Measurements from ENCODE around the gene DDAH1.

The DDAH1 gene

DNA sequence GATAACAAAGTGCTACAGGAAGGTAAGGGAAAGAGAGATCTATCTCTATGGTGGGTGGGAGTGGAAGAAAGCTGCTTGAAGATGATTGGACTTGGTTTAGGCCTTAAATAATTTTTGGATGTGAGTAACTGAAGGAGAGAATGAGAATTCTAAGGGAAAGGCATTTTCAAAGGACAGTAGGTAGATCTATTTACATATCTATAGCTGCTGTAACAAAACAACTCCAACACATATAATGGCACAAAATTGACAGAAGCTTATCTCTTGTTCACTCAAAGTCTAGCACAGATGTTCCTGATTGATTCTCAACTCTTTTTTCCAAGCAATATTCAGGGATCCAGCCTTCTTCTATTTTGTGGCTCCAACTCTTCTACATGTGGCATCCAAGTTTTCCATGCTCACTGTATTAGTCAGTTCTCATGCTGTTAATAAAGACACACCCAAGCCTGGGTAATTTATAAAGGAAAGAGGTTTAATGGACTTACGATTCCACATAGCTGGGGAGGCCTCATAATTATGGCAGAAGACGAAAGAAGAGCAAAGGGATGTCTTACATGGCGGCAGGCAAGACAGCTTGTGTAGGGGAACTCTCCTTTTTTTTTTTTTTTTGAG, 3.1 kb upstream of the DDAH1 start:
- no peak for DNase-seq

DNA sequence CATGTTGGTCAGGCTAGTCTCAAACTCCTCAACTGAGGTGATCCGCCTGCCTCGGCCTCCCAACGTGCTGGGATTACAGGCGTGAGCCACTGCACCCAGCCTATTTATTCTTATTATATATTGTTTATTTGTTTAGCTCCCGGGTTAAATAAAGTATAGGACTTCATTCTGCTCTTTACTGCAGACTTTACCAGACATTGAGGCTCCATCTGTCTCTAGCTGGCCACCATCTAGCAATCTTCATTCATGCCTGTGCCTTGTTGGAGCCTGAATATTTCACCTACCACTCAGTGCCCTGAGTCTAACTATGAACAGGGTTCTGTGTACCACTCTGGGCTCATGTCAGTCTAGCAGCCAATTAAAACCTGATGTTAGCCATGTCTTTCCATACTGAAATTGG, 2.1 kb upstream of the DDAH1 start:
- DNase-seq, result no peak

- DNase-seq, result no peak
Observed at GRCh38 chr1:85465786-85466134, 801 bp upstream of the DDAH1 start.

DNA sequence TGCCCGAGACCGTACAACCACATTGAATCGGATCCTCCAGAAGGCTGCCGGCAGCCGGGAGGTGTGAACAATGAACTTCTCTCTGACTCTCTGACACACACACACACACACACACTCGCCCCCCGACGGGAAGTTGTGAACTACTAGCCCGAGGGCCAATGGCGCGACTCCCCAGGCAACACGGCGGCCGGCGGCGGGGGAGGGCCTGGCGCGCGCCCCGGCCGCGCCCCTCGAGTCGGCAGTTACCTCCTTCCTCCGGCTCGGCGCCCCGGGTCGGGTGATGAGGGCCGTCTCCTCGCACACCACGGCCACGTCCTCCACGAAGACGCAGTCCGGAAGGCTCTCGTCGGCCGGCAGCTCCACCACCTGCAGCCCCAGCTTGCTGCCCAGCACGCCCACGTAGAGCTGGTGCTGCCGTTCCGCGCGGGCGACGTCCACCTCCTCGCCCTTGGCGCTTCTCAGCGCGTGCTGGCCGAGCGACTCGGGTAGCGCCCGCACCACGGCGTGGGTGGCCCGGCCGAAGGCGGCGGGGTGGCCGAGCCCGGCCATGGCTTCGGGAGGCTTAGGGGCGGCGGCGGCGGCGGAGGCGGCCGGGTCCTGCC, 361 bp downstream of the DDAH1 start:
- DNase-seq, result no peak

GRCh38 chr1:85463731-85464496, 1.0 kb downstream of the DDAH1 start:
- no peak for DNase-seq

DNA sequence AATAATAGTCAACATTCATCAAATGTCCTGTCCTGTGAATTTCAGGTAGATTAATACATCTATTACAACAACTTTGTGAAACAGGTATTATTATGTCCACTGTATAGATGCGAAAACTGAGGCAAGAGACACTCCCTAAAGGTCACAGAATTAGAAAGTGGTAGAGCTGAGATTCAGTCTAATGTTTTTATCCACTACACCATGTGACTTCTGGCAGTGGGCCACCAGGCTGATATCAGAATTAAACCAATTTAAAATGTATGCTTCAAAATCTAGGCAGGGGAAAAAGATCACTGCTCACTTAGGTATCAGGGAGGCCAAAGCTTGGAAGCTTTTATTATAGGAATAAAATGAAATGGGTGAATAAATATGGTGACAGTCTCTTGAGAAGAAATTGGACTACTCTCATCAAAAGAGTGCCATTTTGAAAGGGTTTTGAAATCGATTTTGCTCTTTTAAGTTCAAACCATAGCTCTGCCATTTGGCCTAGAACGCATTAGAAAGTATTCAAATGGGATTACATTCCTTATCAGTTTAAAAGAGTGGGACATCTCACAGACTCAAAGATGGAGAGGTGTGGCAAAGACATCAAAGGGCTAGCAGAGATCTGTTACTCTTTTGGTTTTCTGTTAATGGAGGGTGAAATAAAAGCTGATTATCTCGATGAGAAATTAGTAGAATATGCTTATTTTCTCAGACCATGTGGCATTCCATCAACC, 1.9 kb downstream of the DDAH1 start:
- no peak for DNase-seq

DNA sequence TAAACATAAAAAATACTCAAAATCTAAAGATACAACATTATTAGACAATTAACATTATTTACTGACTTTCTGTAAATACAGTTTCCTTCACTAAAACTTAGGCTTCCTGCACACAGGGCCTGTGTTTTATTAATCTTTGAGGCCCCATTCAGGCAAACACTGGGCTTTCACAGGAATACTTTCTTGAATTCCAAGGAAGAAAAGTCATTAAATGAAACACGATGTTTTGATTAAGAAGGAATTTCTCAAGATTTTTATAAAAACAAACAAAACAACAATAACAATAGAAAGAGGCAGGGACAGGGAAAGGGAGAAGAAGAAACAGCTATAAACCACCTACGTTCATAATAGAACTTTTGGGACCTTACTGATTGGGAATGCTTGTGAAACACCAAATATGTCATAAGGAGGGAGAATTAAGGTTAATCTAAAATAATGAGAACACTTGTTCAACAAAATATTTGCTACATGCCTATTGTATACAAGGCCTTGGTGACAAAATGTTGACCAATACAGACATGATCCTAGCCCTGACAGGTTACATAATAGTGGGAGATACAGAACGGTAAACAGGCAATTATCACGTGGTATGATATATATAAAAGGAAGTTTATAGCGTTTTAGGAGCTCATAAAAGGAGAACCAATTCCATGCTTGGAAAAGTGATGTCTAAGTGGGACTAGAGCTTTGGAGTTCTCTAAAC, 3.6 kb downstream of the DDAH1 start:
- no peak for DNase-seq

- DNase-seq, result no peak
Observed at GRCh38 chr1:85460555-85461088, 4.3 kb downstream of the DDAH1 start.

- no peak for DNase-seq
Observed at GRCh38 chr1:85459290-85459689, 5.7 kb downstream of the DDAH1 start.

GRCh38 chr1:85454214-85454613, 10.7 kb downstream of the DDAH1 start:
- no peak for DNase-seq

DNA sequence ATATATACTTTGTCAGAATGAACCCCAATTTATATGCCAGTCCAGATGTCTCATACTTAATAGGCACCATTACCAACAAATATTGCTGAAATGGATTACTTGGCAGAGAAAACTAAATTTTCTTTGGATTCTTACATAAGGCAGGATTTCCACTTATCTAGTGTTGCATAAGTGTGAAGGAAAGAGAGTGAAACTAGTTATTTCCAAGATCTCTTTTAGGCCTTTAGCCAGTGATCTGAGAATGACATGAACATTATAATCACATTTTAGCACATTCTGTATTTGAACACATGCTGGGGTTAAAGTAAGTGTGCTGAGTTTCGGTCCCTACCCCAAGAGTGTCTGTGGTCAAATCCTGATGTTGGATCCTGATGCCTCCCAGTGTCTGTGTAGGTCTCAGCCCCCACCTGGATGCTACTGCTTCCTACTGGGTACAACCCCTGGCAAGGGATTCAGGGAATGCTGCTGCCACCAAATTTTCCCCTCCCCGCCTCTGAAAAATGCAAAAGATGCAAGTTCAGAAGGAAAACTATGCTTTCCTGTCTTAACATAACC, 11.2 kb downstream of the DDAH1 start:
- DNase-seq, result no peak

- no peak for DNase-seq
Observed at GRCh38 chr1:85452948-85453347, 12.0 kb downstream of the DDAH1 start.

DNA sequence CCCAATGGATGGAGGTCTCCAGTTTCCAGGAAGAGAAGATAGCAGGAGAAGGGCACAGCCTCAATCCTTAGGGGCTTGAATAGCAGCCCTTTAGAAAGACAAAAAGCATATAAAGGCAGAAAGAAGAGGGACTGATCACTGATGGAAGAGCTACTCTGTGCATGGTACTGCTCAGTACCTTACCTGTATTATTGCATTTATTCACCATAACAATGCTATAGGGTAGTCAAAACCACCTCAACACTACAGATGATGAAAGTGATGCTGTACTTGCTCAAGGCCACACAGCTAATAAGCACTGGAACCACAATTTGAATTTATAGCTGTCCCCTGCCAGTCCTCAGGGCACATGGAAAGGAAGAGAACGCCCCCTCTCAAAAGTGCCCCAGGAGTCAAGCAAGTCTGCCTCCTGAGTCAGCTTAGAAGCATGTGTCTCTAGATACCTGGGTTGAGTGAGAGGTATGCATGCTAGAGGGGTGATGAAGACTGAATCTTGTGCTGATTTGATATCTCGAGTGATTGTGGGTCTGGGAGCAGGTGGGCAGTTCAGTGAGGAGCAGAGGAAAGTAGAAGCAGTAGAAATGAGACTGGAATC, 13.6 kb downstream of the DDAH1 start:
- DNase-seq, result no peak

GRCh38 chr1:85450832-85451231, 14.1 kb downstream of the DDAH1 start:
- no peak for DNase-seq

- DNase-seq, result no peak
Observed at GRCh38 chr1:85449356-85449755, 15.6 kb downstream of the DDAH1 start.

- no peak for DNase-seq
Observed at GRCh38 chr1:85448358-85448757, 16.6 kb downstream of the DDAH1 start.

DNA sequence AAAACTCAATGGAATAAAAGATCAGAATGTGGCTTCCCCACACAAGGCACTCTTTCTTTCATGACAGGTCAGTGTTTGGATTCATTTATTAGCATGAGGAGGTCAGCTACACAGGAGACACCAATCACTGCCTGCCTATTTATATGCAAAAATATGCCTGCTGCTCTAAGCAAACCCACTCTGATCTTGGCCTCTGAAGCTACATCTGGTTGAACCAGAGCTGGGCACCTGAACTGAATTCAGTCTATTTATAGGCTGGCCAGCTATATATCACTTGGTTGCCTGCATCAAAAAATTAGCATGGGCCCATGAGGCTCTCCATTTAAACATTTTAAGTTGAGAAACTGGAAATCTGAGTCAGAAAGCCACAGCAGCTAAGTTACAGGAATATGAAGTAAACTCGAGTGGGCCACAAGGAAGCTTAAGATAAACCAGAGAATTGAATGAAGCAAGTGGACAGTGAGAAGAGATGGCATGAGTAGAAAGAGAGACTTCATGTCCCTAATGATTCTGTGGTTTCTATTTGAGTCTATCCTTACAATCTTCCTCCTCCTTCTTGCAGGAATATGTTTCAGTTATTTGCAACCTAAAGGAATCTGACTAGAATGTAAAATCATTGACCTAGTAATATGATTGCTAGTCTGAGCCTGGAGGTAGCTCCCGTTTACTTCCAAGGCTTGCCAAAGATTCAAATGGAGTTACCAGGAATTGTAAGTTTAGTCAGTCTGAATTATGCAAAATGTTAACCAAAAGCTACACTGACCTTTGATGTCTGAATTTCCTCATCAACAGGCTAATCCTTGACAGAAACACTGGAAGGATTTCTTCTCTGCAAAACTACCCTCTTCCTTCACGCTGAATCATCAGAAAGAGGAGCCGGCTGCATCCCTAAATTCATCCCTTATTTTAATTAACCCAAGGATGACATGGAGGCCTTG, 17.7 kb downstream of the DDAH1 start:
- DNase-seq, result no peak

DNA sequence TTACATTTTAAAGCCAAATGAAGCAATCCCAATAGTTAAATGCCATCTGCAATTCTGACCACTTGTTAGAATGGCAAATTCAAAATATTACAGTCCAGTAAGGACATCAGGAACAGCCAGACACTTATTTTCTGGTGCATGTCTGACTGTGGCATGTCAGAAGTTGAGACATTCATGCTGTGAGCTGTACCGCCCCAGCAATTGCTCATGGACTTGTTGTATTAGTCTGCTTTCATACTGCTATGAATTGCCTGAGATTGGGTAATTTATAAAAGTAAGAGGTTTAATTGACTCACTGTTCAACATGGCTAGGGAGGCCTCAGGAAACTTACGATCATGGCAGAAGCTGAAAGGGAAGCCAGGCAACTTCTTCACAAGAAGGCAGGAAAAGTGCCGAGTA, 19.1 kb downstream of the DDAH1 start:
- no peak for DNase-seq

- no peak for DNase-seq
Observed at GRCh38 chr1:85444381-85444780, 20.6 kb downstream of the DDAH1 start.

DNA sequence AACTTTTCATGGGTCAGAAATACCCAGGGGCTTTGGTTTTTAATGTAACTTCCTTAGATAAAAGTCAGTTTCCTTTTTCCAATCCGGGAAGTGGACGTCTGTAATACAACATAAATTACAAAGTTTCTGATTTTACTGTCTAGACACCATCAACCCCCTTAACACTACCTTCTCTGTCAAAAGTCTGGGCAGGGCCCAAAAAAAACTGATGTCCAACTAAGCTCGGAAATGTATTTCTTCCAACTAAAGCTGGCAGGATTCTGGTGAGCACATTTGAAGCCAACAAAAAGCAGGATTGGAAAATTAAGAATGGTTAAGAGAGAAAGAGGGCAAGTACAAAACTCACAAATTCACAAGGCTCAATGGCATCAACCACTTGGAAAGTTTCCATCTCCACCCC, 24.3 kb downstream of the DDAH1 start:
- no peak for DNase-seq

DNA sequence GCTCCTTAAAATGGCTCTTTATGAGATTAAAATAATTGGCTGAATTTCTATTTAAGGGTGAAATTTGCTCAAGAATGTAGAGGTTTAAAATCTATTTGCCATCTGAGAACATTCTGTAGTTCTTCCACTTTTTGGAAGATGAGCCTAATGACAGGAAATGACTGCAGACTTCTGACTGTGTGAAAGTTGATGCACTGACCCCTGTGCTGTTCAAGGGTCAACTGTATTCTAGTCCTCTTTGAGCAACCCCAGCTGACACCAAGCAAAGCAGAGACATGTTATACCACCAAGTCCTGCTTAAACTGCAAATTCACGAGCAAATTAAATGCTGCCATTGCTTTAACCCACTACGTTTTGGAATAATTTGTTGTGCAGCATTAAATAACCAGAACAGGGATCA, 26.6 kb downstream of the DDAH1 start:
- no peak for DNase-seq
